Right lobe of liver (tissue), 6 donors: ENCODE measurements around the gene USP2. TPM values are rescaled to one million over a fixed set of nuclear protein-coding genes. Genes with fewer than 3 reads are reported as not detected.
A peak's percentile ranks its signal among the peaks of the same experiment; 100 is the strongest.

Experiments used
- ATAC-seq, 4 donors: fragments of 200-7000 bp; cut with Tn5 transposase; one replicate each; pipeline ENCODE4 v1.9.1; 2020; ENCODE audit warnings: mild to moderate bottlenecking in 4 of 4, moderate library complexity in 4 of 4
- DNase-seq, 3 donors: peaks; one replicate each; pipeline ENCODE4 v3.0.0-alpha.2; 2020
- H3K27ac ChIP-seq, 3 donors: fragments of 200-600 bp; one replicate each; pipeline ENCODE4 v1.8.0; 2022
- H3K27me3 ChIP-seq, 2 donors: fragments of 200-600 bp; one replicate each; pipeline ENCODE4 v1.8.0; 2022
- H3K36me3 ChIP-seq, 4 donors: fragments of 200-600 bp; sonication (generic) in 1 of 4; one replicate each; pipeline versions ENCODE4 v1.5.1 to v1.8.0; 2017 to 2022; ENCODE audit warnings: control low read depth in 1 of 4
- H3K4me1 ChIP-seq, 4 donors: fragments of 200-600 bp; sonication (generic) in 1 of 4; one replicate each; pipeline versions ENCODE4 v1.5.1 to v1.8.0; 2017 to 2022; ENCODE audit warnings: control low read depth in 1 of 4
- H3K4me3 ChIP-seq, 3 donors: fragments of 200-600 bp; one replicate each; pipeline ENCODE4 v1.8.0; 2022
- H3K9me3 ChIP-seq, 4 donors: fragments of 200-600 bp; sonication (generic) in 1 of 4; one replicate each; pipeline versions ENCODE4 v1.5.1 to v1.8.0; 2017 to 2022; ENCODE audit warnings: control low read depth in 1 of 4
- POLR2A ChIP-seq: fragments of 450-650 bp; IDR thresholded peaks from one replicate; pipeline ENCODE4 v1.6.1; 2017; ENCODE audit warnings: antibody characterized with exemption, mild to moderate bottlenecking
- WGBS: methylation state at CpG from one replicate; pipeline ENCODE4 v1.1.6; 2018; ENCODE audit warnings: low coverage, low lambda C conversion rate; ENCODE audit not compliant: insufficient coverage; ENCODE audit errors: missing lambda C conversion rate; 5-methylcytosine and 5-hydroxymethylcytosine counted together
- intact Hi-C, 2 donors: fragments of 100-400 bp; cut with DNase I; formaldehyde crosslinking; loops; one replicate each; pipeline versions ENCODE4 v1.11.2 to v1.14.1; 2022
- total RNA-seq, 6 experiments: library from RNA; depleted of rRNA in 2 of 6; stranded (reverse); fragments of >200 nt in 2 of 6; fragmentation: NEBNext Ultra II Directional in 3 of 6; extraction: Animal tissue kit (Norgen Biotek cat#: 25700) in 3 of 6; gene quantifications; one replicate each; pipeline versions ENCODE4 v1.1.0 to v1.2.4, GENCODE V29; 2016 to 2023
- TF ChIP-seq, protein P1 (sequence below), 4 donors: fragments of 200-600 bp in 3 of 4; fragments of 450-650 bp in 1 of 4; IDR thresholded peaks; one replicate each; pipeline versions ENCODE4 v1.5.1 to v1.8.0; 2016 to 2022; ENCODE audit warnings: antibody characterized with exemption in 4 of 4, mild to moderate bottlenecking in 2 of 4
- donor health status: DM: no; HTN: yes; CAD: no.
- donor health status: DM: no; HTN: no; CAD: no.
- donor health status: DM: no; HTN: no; CAD: no.
- donor health status: DM: no; HTN: yes; CAD: no.
- donor health status: DM: no; HTN: yes; CAD: no.

Gene USP2
- total RNA-seq, 6 experiments from 2014 or later: 1.3 to 25.9 (median 4.6) TPM

DNA sequence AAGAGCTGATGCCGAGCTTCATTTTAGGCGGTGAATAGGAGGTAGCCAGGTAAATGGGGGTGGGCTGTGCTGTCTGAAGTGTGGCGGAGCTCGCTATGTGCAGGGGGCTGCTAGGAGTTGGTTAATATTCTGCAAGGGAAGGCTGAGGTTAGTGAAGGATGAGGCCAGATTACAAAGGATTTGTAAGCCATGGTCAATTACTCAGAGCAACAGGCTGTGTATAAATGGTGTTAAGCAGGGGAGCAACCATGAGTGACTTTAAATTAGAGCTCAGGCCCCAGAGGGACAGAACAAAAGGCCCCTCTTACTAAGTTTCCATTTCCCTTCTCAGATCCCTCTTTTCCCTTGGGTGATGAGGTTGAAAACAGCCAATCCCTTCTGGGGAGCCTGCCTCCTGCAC is 57.3 kb downstream of the USP2 start:
- Histone ChIP-seq H3K36me3 (no peaks in the 10 kb centered on the region), H3K9me3 (no peaks in the 10 kb centered on the region), H3K4me3 (no peak overlapping the region), H3K4me1 (peaks cover 0 to 10% (median 4%) of the 10 kb centered on the region in 4 donors), H3K27ac (no peak overlapping the region), H3K27me3 (no peaks in the 10 kb centered on the region)
- WGBS: 54% methylated on average over 3 of the region's 4 CpGs
- DNase-seq (no peak), ATAC-seq (no peak)
- TF ChIP-seq, protein P1, sequence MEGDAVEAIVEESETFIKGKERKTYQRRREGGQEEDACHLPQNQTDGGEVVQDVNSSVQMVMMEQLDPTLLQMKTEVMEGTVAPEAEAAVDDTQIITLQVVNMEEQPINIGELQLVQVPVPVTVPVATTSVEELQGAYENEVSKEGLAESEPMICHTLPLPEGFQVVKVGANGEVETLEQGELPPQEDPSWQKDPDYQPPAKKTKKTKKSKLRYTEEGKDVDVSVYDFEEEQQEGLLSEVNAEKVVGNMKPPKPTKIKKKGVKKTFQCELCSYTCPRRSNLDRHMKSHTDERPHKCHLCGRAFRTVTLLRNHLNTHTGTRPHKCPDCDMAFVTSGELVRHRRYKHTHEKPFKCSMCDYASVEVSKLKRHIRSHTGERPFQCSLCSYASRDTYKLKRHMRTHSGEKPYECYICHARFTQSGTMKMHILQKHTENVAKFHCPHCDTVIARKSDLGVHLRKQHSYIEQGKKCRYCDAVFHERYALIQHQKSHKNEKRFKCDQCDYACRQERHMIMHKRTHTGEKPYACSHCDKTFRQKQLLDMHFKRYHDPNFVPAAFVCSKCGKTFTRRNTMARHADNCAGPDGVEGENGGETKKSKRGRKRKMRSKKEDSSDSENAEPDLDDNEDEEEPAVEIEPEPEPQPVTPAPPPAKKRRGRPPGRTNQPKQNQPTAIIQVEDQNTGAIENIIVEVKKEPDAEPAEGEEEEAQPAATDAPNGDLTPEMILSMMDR (IDR thresholded peaks at IDR 0.05): no peak
- no peak for TF ChIP-seq POLR2A
- intact Hi-C loops: no loop called here

DNA sequence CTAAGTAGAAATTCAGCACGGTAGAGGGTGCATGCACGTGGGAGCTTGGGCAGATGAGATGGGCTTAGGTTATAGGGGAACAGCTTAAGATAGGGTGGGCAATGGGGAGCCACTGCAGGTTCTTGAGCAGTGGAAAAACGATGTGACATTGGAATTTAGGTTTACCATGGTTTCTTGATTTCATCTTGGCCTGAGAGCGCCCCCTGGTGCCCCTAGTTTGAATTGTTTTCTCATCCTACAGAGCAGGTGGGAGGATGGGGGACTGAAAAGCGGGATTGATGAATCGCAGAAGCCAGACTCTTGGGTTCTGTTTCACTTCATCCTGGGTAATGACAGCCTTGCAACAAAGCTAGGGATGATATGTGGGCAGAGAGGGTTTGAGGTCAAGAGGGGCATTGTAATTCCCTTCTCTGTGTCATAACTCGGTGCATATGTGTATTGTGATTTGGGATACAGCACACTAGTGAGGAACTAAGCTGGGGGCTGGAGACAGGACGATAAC is 57.9 kb downstream of the USP2 start:
- DNase-seq (peak in 2 of 3 donors; percentile 58 to 61), ATAC-seq (peak in 3 of 4 donors; percentile 13 to 31 (median 28))
- intact Hi-C loops: no loop called here
- 18% methylated on average over 8 of the region's 8 CpGs for WGBS
- Histone ChIP-seq H3K36me3 (no peaks in the 10 kb centered on the region), H3K9me3 (no peaks in the 10 kb centered on the region), H3K27me3 (no peaks in the 10 kb centered on the region), H3K4me1 (peaks cover 0 to 10% (median 4%) of the 10 kb centered on the region in 4 donors), H3K4me3 (no peak overlapping the region), H3K27ac (no peak overlapping the region)
- TF ChIP-seq POLR2A: no peak
- TF ChIP-seq, protein P1 (IDR thresholded peaks at IDR 0.05): peak; percentile 54 to 82 (median 76)

DNA sequence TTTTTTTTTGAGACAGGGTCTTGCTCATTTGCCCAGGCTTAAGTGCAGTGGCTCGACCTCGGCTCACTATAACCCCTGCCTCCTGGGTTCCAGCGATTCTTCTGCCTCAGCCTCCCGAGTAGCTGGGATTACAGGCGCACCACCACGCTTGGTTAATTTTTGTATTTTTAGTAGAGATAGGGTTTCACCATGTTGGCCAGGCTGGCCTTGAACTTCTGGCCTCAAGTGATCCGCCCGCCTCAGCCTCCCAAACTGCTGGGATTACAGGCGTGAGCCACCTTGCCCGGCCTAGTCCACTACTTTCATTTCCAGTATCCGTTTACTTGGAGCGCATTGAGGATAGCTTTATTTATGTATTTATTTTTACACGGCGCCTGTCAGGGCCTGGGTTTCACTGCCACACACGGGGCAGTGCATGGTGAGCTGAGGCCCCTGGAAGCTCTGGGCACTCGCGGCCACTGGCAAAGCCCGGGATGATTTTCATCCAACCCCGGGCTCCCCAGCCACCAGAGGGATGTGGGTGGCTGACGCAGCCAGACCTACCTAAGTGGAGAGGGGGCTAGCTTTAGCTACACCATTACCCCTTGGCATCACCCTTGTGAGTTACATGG is 58.5 kb downstream of the USP2 start:
- 72% methylated on average over 19 of the region's 20 CpGs for WGBS
- Histone ChIP-seq H3K27me3 (no peaks in the 10 kb centered on the region), H3K4me3 (no peak overlapping the region), H3K36me3 (no peaks in the 10 kb centered on the region), H3K4me1 (peaks cover 0 to 10% (median 4%) of the 10 kb centered on the region in 4 donors), H3K27ac (no peak overlapping the region), H3K9me3 (no peaks in the 10 kb centered on the region)
- ATAC-seq (no peak), DNase-seq (peak in 1 of 3 donors; percentile 45)
- intact Hi-C loops: no loop called here
- no peak for TF ChIP-seq POLR2A
- TF ChIP-seq, protein P1 (IDR thresholded peaks at IDR 0.05): no peak

DNA sequence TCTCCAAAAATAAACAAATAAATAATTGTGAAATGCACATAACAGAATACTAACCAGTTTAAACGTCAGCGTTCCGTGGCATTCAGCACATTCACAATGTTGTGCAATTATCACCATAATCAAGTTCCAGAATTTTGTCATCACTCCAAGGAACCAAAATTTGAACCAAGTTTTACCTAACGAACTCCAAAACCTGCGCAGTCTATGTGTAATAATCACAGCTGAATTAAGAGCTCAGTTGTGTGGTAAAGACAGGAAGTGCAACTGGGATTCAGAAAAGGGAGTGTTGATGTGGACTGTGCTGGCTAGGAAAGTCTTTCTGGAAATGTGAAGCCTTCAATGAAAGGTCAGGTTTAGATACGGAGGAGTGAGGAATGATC is 59.1 kb downstream of the USP2 start:
- WGBS: 19% methylated on average over 6 of the region's 6 CpGs
- Histone ChIP-seq H3K36me3 (no peaks in the 10 kb centered on the region), H3K4me1 (peaks cover 0 to 12% (median 4%) of the 10 kb centered on the region in 4 donors), H3K9me3 (no peaks in the 10 kb centered on the region), H3K27me3 (no peaks in the 10 kb centered on the region), H3K4me3 (no peak overlapping the region), H3K27ac (peak overlapping the region in 1 of 3 donors; percentile 75)
- ATAC-seq (peak in 1 of 4 donors; percentile 20), DNase-seq (no peak)
- intact Hi-C loops: no loop called here
- TF ChIP-seq, protein P1 (IDR thresholded peaks at IDR 0.05): peak in 1 of 4 donors; percentile 6
- no peak for TF ChIP-seq POLR2A
